PC-3 (cell line): ENCODE data around the gene DPYSL4.

Experiments used
- CTCF ChIP-seq: fragments of 300-600 bp; sonication (generic); conservative IDR thresholded peaks from 2 replicates; pipeline ENCODE4 v1.5.1; 2017; ENCODE audit warnings: antibody characterized with exemption, low read depth, mild to moderate bottlenecking, low read length
- EZH2 ChIP-seq: fragments of 300-600 bp; sonication (generic); IDR thresholded peaks from one replicate; pipeline ENCODE4 v1.6.1; 2017; ENCODE audit warnings: antibody characterized with exemption, mild to moderate bottlenecking, low read length; ENCODE audit not compliant: unreplicated experiment
- EZH2phosphoT487 ChIP-seq: fragments of 300-600 bp; sonication (generic); IDR thresholded peaks from 2 replicates; pipeline ENCODE4 v1.6.1; 2018; ENCODE audit warnings: mild to moderate bottlenecking, antibody characterized with exemption, low read length, borderline replicate concordance

DNA sequence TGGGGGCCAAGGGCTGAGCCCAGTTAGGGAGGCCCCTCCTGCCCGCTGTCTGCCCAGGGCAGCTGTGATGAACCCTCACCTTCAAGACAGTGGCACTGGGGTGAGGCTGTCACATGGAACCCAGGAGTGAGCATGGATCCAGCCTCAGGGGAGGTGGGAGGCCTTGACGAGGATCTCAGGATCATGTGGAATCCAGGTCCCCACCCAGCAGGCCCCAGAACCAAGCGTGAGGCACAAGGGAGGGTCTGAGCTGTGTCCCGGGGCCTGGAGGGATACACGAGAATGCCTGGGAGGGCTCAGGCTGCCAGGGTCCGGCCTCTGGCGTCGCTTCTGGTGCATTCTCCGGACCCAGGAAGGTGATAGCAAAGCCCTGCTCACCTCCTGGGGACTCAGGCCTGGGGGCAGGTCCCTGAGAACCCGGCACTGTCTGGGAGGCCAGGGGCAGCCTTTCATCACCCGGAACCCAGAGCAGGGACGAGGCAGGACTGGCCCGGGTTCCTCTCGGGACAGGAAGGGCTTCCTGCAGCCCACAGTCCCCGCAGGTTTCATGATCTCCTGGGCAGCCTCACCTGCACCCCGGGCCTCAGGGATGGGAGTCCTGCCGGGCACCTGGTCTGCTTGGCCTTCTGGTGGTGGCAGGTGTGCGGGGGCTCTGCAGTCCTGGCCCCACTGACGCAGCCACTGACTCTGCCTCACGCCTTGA is 17.5 kb downstream of the DPYSL4 start:
- no peak for TF ChIP-seq EZH2
- TF ChIP-seq CTCF = no peak
- no peak for TF ChIP-seq EZH2phosphoT487
